ENCODE measurements around the gene FANCC. TPM values are rescaled to one million over a fixed set of nuclear protein-coding genes. Genes with fewer than 3 reads are reported as not detected.

FANCC gene
- total RNA-seq, 1 experiment from 2014 or later, result 19.4 TPM

DNA sequence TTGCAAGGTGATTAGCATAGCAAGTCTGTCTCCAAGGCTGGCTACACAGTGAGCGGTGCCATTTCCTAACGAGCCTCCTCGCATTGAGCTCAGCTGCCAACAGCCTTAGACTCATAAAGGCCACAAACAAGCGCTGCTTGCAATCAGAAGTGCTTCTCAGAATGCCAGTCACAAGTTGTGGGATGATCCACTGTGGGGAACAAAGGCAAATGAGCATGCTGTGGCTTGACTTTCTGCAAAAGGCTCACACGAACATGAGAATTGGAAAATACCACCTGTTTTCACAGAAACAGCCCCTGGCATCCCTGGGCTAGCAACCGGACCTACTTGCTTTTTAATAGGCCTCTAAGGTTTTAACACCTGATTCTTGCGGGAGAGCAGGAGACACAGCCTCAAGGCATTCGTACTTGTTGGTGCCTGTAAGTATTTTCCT lies 215.5 kb downstream of the FANCC start:
- no peaks in the 10 kb centered on the region for H3K9me3 ChIP-seq (ENCODE audit: control insufficient read depth in 1 of 2, insufficient read depth in 1 of 2, low read depth in 1 of 2, low read length in 2 of 2)
- no peak overlapping the region for H2AFZ ChIP-seq (ENCODE audit: low read depth, low read length, poor library complexity, severe bottlenecking)
- no peak for DNase-seq (ENCODE audit: low read depth, low spot score)
- H3K79me2 ChIP-seq (ENCODE audit: insufficient read depth, low read length), result no peaks in the 10 kb centered on the region
- no peak overlapping the region for H3K9ac ChIP-seq (ENCODE audit: low read length)
- ATAC-seq, result no peak
- POLR2A ChIA-PET, result no interaction called here
- no peaks in the 10 kb centered on the region for H3K36me3 ChIP-seq (ENCODE audit: control insufficient read depth in 1 of 2, insufficient read depth in 2 of 2, low read length in 2 of 2)
- BruUV-seq (replicated peaks), result no TSS peak
- peaks cover 0 to 12% of the 10 kb centered on the region in 2 experiments; a peak in 2 of 4 replicates for H3K4me1 ChIP-seq (ENCODE audit: control insufficient read depth in 1 of 2, insufficient read depth in 2 of 2, low read length in 2 of 2)
- CTCF ChIA-PET, result interaction anchor here (1.4 to 2.1 kb wide), 2 partner anchors 18 to 25 kb away, joined by 3 to 6 read pairs; no protein-coding TSS in a partner anchor
- TF ChIP-seq SIN3A (IDR thresholded peaks at IDR 0.05; ENCODE audit: low read depth) (no peak), SRF (IDR thresholded peaks at IDR 0.05; ENCODE audit: low read depth) (no peak), EZH2 (IDR thresholded peaks at IDR 0.05) (no peak), RAD21 (IDR thresholded peaks at IDR 0.05; ENCODE audit: low read depth) (no peak), SP1 (IDR thresholded peaks at IDR 0.05; ENCODE audit: low read depth) (no peak), EGR1 (IDR thresholded peaks at IDR 0.05; ENCODE audit: low read depth) (no peak), ZNF274 (IDR thresholded peaks at IDR 0.05; ENCODE audit: low read depth, low read length) (no peak), JUND (IDR thresholded peaks at IDR 0.05) (no peak), CEBPB (IDR thresholded peaks at IDR 0.05; ENCODE audit: low read depth) (no peak), EZH2phosphoT487 (IDR thresholded peaks at IDR 0.05; ENCODE audit: borderline replicate concordance) (no peak)
- TF ChIP-seq, protein P1, sequence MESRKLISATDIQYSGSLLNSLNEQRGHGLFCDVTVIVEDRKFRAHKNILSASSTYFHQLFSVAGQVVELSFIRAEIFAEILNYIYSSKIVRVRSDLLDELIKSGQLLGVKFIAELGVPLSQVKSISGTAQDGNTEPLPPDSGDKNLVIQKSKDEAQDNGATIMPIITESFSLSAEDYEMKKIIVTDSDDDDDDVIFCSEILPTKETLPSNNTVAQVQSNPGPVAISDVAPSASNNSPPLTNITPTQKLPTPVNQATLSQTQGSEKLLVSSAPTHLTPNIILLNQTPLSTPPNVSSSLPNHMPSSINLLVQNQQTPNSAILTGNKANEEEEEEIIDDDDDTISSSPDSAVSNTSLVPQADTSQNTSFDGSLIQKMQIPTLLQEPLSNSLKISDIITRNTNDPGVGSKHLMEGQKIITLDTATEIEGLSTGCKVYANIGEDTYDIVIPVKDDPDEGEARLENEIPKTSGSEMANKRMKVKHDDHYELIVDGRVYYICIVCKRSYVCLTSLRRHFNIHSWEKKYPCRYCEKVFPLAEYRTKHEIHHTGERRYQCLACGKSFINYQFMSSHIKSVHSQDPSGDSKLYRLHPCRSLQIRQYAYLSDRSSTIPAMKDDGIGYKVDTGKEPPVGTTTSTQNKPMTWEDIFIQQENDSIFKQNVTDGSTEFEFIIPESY (IDR thresholded peaks at IDR 0.05; ENCODE audit: extremely low read depth, insufficient replicate concordance, low read length), result no peak
- H3K4me2 ChIP-seq (ENCODE audit: low read length), result no peak overlapping the region
- intact Hi-C loops (cut with micrococcal nuclease), result no loop called here
- H3K4me3 ChIP-seq (replicated peaks in 1 of 2; ENCODE audit: low read depth in 1 of 2, low read length in 2 of 2), result no peak overlapping the region
- no peaks in the 10 kb centered on the region for H3K27me3 ChIP-seq (ENCODE audit: insufficient read depth, low read length)
- H3K27ac ChIP-seq (ENCODE audit: low read depth, low read length), result no peak overlapping the region
- H3K9me2 ChIP-seq (ENCODE audit: insufficient read depth), result no peaks in the 10 kb centered on the region
- no peaks in the 10 kb centered on the region for H4K20me1 ChIP-seq (ENCODE audit: insufficient read depth)
- RAD21 ChIA-PET (ENCODE audit: low non-redundant PET in 1 of 2, low total read pairs in 2 of 2, uncharacterized antibody in 2 of 2, unreplicated experiment in 2 of 2), result no interaction called here
